HG02678 (cell line): ENCODE measurements around the gene PRDX6.
"Not testable (repeated sequence)": the region's sequence is repeated elsewhere in the genome, so short reads cannot be mapped to it uniquely, and the experiment has no call there.

Experiments used
- ATAC-seq: cut with Tn5 transposase; IDR thresholded peaks from one replicate; pipeline ENCODE4 v1.9.1; 2021; ENCODE audit warnings: mild to moderate bottlenecking, moderate library complexity; ENCODE audit not compliant: unreplicated experiment

The PRDX6 gene

GRCh38 chr1:173464185-173464584, 12.9 kb upstream of the PRDX6 start:
- ATAC-seq = not testable (repeated sequence)

GRCh38 chr1:173467426-173467825, 9.7 kb upstream of the PRDX6 start:
- no peak for ATAC-seq

DNA sequence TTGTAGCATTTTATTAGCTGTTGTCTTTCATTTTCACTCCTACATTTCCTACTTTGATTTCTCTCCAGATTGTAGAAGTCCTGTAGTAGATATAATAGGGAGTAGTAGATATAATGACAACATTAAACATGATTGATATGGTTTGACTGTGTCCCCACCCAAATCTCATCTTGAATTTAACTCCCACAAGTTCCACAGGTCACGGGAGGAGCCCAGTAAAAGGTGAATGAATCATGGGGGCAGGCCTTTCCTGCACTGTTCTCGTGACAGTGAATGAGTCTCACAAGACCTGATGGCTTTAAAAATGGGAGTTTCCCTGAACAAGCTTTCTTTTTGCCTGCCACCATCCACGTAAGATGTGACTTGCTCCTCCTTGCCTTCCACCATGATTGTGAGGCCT, 7.5 kb upstream of the PRDX6 start:
- ATAC-seq = no peak

DNA sequence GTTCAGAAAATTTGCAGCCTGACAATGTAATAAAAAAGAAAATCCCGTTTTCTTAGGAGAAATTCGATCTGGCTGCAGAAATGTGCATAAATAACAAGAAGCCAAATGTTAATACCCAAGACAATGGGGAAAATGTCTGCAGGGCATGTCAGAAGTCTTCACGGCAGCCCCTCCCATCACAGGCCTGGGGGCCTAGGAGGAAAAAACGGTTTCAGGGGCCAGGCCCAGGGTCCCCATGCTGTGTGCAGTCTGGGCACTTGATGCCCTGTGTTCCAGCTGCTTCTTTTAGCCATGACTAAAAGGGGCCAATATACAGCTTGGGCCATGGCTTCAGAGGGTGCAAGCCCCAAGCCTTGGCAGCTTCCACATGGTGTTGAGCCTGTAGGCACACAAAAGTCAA, 6.5 kb upstream of the PRDX6 start:
- ATAC-seq = no peak

GRCh38 chr1:173473599-173474011, 3.5 kb upstream of the PRDX6 start:
- no peak for ATAC-seq

DNA sequence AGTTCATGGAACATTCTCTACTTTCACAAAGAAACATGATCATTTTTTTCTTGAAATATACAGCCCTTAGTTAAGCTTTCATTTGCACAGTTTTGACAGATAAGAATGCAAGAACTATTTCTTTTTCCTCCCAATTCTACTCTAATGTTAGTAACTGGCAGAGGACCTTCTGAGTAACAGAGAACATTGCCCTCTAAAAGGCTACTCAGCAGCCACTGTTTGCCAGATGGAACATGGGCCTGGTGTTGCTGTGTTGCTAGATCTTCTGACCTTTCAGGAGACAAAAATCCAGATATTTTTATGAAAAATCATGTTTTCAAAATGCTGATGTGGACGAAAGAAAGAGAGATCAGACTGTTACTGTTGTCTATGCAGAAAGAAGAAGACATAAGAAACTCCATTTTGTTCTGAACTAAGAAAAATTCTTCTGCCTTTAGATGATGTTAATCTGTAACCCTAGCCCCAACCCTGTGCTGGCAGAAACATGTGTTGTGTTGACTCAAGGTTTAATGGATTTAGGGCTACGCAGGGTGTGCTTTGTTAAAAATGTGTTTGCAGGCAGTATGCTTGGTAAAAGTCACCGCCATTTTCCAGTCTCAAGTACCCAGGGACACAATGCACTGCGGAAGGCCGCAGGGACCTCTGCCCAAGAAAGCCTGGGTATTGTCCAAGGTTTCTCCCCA, 2.9 kb upstream of the PRDX6 start:
- no peak for ATAC-seq

DNA sequence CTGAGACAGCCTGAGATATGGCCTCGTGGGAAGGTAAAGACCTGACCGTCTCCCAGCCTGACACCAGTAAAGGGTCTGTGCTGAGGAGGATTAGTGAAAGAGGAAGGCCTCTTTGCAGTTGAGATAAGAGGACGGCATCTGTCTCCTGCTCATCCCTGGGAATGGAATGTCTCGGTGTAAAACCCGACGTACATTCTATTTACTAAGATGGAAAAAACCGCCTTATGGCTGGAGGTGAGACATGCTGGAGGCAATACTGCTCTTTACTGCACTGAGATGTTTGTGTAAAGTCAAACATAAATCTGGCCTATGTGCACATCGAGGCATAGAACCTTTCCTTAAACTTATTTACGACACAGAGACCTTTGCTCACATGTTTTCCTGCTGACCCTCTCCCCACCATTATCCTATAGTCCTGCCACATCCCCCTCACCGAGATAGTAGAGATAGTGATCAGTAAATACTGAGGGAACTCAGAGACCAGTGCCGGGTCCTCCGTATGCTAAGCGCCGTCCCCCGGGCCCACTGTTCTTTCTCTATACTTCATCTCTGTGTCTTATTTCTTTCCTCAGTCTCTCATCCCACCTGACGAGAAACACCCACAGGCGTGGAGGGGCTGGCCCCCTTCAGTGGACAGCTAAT, 2.2 kb upstream of the PRDX6 start:
- not testable (repeated sequence) for ATAC-seq

DNA sequence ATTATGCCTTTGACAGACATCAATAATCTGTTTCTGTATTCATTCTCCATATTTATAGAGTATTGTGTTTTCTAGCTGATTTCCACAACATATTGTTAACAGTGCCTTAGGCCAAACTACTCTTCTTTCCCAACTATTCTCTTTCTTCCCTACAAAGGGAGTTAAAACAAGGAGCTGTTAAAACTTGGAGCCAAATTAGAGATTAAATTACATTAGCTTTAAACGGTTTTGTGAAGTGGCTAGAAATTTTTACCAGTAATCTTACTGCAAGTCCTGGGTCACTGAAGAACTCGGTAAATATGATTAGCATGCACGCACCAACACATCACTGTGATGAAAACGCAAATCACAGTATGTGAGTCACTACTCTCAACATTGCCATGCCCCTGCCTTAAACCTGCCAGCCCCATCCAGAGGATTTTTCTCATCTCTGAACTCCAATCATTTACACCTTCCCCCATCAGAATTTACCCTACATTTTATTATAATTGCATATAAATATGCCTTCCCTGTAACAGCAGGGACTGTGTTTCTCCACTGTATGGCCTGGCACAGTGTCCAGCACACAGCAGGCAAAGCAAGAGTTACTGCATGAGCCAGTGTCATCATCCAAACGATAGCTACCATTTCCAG, 1.5 kb upstream of the PRDX6 start:
- ATAC-seq = no peak

DNA sequence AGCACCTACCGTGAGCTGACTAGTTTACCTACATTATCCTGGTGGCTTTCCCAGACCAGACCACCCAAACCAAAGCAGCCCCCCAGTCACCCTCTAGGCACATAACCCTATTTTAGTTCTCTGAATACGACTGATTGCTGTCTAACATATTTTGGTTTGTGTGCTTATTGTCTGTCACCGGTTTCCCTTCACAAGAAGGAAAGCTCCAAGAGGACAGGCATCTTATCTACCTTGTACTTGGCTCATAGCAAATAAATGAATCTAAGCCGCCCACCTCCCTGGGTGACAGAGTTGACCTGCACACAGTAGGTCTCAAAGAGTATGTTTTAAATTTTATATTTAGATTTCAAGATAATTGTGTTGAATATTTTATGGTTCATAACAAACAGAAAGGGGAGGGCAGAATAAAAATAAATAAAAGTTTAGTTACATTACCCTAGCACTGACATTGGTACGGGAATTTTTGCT, 904 bp upstream of the PRDX6 start:
- ATAC-seq = no peak

- ATAC-seq = peak; percentile 97
These were observed 360 bp upstream of the PRDX6 start for GRCh38 chr1:173476665-173477285.

DNA sequence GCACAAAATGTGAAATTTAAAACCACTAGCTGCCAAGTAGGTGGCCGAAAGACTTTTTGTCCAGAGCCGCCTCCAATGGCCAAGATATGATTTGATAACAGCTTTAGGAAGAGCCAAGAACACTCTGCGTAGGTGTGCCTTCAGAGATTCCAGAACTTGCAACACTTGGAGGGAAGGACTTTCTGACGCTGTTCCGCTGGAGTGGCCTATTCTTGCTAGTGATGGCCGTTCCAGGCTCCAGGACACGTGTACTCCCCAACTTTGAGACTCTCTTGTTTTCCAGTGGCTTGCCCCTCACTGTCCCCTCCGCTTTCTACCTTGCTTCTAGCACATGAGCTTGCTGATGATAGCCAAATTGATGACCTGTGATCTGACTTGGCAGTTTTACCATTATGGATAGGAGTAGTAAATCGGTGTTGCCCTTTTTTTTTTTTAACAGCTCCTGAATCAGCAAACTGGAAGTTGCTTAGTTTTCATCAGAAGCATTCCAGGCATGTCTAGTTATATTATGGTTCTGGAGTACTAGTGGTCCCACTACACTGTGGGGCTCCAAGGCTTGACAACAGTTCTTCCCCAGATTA, 1.0 kb downstream of the PRDX6 start:
- ATAC-seq = no peak

- no peak for ATAC-seq
These were observed 2.5 kb downstream of the PRDX6 start for GRCh38 chr1:173479649-173480048.

DNA sequence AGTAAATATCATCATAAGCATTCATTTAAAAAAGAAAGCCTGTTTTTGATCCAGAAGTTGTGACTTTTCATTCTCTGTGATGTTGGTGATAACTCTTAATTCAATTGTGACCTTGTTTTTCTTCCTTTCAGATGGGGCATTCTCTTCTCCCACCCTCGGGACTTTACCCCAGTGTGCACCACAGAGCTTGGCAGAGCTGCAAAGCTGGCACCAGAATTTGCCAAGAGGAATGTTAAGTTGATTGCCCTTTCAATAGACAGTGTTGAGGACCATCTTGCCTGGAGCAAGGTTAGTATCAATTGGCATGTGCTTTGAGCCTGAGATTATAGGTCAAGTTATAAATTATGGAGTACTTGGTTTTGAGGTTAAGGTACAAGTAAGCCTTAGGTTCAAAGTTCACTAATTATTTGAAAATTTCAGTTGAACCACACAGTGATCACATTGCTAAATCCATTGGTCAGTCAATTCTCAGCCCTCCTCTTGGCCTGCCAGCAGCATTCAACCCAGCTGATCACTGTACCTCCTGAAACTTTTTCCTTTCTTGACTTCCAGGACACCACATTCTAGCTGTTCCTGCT, 4.1 kb downstream of the PRDX6 start:
- no peak for ATAC-seq

GRCh38 chr1:173482683-173483082, 5.5 kb downstream of the PRDX6 start:
- ATAC-seq = no peak

GRCh38 chr1:173484276-173484675, 7.1 kb downstream of the PRDX6 start:
- no peak for ATAC-seq

GRCh38 chr1:173485401-173485800, 8.3 kb downstream of the PRDX6 start:
- no peak for ATAC-seq

DNA sequence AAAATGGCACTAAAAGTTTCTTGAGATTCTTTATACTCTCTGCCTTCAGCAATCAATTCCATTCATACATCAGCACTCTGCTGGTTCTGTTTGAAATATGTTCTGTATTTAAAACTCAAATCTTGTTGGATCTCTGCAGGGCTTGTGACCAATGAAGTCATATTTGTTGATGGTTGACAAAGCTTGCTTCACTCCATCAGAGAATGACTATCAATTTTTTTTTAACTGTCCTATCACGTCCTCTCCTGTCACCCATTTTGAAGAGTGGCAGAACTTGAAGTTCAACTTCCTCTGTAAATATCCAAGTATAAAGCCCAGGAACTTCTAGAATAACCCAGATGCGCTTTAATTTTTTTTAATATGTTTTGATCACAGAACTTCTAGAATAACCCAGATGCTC, 10.9 kb downstream of the PRDX6 start:
- no peak for ATAC-seq

- no peak for ATAC-seq
These were observed 12.0 kb downstream of the PRDX6 start for GRCh38 chr1:173489149-173489600.

DNA sequence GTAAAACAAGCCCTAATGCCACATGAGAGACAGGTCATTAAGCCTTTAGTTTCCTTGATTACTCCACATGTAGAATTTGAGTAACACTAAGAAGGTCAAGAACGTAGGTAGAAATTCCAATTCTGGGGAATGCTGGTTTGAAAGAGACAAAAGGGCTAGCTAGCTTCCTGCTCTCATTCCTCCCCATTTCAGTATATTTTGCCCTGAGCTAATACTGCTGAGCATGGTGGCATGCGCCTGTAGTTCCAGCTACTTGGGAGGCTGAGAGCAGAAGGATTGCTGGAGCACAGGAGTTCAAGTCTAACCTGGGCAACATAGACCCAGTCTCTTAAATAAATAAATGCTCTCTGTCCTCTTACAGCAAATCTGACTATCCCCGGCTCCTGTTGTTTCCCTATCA, 12.8 kb downstream of the PRDX6 start:
- no peak for ATAC-seq

DNA sequence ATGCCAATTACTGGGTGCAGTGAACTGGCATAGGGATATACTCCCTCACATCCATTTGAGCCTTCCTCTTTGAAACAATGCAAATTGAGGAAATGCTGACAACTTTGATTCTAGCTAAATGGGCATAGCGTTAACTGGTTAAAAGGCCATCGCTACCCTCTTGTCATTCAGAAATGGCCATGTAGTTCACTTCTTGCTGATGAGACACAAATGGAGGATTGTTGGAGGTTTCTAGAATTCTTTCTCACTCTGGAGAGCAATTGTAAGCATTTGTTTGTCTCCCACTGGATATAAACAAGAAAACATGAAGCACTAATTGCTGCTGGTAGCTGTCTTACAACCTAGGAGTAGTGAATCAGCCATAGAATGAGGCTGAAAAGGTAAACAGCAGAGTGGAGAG, 14.4 kb downstream of the PRDX6 start:
- ATAC-seq = no peak

GRCh38 chr1:173493125-173493524, 16.0 kb downstream of the PRDX6 start:
- not testable (repeated sequence) for ATAC-seq
